DOHH2 (cell line): ENCODE results near the gene TSPAN11.

ENCODE experiments used
- EZH2phosphoT487 ChIP-seq: fragments of 200-600 bp; sonication (generic); IDR thresholded peaks from 2 replicates; pipeline ENCODE4 v1.6.1; 2017; ENCODE audit warnings: borderline replicate concordance, mild to moderate bottlenecking, antibody characterized with exemption, low read length, moderate library complexity, mixed read lengths
- TF ChIP-seq, protein P1 (sequence below): fragments of 200-600 bp; sonication (generic); IDR thresholded peaks from one replicate; pipeline ENCODE4 v1.5.1; 2014; ENCODE audit warnings: antibody characterized with exemption, mild to moderate bottlenecking, low read depth, low read length; ENCODE audit not compliant: poor library complexity, severe bottlenecking

- TF ChIP-seq, protein P1, sequence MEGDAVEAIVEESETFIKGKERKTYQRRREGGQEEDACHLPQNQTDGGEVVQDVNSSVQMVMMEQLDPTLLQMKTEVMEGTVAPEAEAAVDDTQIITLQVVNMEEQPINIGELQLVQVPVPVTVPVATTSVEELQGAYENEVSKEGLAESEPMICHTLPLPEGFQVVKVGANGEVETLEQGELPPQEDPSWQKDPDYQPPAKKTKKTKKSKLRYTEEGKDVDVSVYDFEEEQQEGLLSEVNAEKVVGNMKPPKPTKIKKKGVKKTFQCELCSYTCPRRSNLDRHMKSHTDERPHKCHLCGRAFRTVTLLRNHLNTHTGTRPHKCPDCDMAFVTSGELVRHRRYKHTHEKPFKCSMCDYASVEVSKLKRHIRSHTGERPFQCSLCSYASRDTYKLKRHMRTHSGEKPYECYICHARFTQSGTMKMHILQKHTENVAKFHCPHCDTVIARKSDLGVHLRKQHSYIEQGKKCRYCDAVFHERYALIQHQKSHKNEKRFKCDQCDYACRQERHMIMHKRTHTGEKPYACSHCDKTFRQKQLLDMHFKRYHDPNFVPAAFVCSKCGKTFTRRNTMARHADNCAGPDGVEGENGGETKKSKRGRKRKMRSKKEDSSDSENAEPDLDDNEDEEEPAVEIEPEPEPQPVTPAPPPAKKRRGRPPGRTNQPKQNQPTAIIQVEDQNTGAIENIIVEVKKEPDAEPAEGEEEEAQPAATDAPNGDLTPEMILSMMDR: no peak
- no peak for TF ChIP-seq EZH2phosphoT487
These were observed 46.6 kb downstream of the TSPAN11 start for GRCh38 chr12:30973175-30973574.
